MCF 10A (cell line): ENCODE measurements around the gene ABCC9. TPM values are rescaled to one million over a fixed set of nuclear protein-coding genes. Genes with fewer than 3 reads are reported as not detected.

Experiments used
- Bru-seq: library from RNA; stranded (reverse); fragments of 400-500 nt; gene quantifications from one replicate; lab custom pipeline; 2021; lab: Mats Ljungman, UMichigan
- BruChase-seq, 2 experiments: library from RNA; stranded (reverse); fragments of 400-500 nt; gene quantifications; one replicate each; lab custom pipeline; 2021; lab: Mats Ljungman, UMichigan
- BruUV-seq: library from RNA; stranded (reverse); fragments of 400-500 nt; replicated peaks from 2 replicates; lab custom pipeline; 2021; lab: Mats Ljungman, UMichigan
- CTCF ChIA-PET: fragments of 300-600 bp; sonication (Branson Sonifier 250); formaldehyde crosslinking; extraction: SDS; loops from one replicate; lab custom pipeline; 2021; ENCODE audit warnings: antibody characterized with exemption, inconsistent platforms; lab: Yijun Ruan, JAX
- POLR2A ChIA-PET: fragments of 300-600, 350-650 bp; sonication (Branson Sonifier 250); formaldehyde crosslinking; extraction: SDS; loops from one replicate; lab custom pipeline; 2020; ENCODE audit warnings: antibody characterized with exemption, inconsistent platforms; lab: Yijun Ruan, JAX
- DNase-seq: peaks from one replicate; pipeline ENCODE4 v3.0.0-alpha.2; 2018; ENCODE audit not compliant: unreplicated experiment
- H3K27ac Mint-ChIP-seq: one replicate; pipeline ENCODE4 v1.8.0; 2022; ENCODE audit warnings: mild to moderate bottlenecking, low read depth, mixed read lengths; ENCODE audit not compliant: unreplicated experiment
- H3K27me3 Mint-ChIP-seq: one replicate; pipeline ENCODE4 v1.8.0; 2022; ENCODE audit warnings: mixed read lengths; ENCODE audit not compliant: insufficient read depth, unreplicated experiment
- H3K36me3 Mint-ChIP-seq: one replicate; pipeline ENCODE4 v1.8.0; 2022; ENCODE audit warnings: mild to moderate bottlenecking, moderate library complexity, mixed read lengths; ENCODE audit not compliant: insufficient read depth, unreplicated experiment
- H3K4me1 Mint-ChIP-seq: one replicate; pipeline ENCODE4 v1.8.0; 2022; ENCODE audit warnings: mixed read lengths; ENCODE audit not compliant: insufficient read depth, unreplicated experiment
- H3K4me3 Mint-ChIP-seq: one replicate; pipeline ENCODE4 v1.8.0; 2022; ENCODE audit warnings: mild to moderate bottlenecking, moderate library complexity, mixed read lengths; ENCODE audit not compliant: unreplicated experiment
- H3K9me3 Mint-ChIP-seq: one replicate; pipeline ENCODE4 v1.8.0; 2022; ENCODE audit warnings: mixed read lengths; ENCODE audit not compliant: unreplicated experiment
- CTCF ChIP-seq: fragments of 200-600 bp; IDR thresholded peaks from one replicate; pipeline ENCODE4 v1.8.0; 2022; ENCODE audit warnings: antibody characterized with exemption, mild to moderate bottlenecking; ENCODE audit not compliant: unreplicated experiment
- intact Hi-C: fragments of 100-400 bp; cut with micrococcal nuclease; formaldehyde crosslinking; loops from 2 replicates; pipeline ENCODE4 v1.14.1; 2022
- long read RNA-seq: library from polyadenylated mRNA; stranded (forward); transcript quantifications from one replicate; pipeline ENCODE4 v2.0.0, GENCODE V29; 2022
- total RNA-seq: library from RNA; stranded (reverse); gene quantifications from 2 replicates; pipeline ENCODE4 v1.2.3, GENCODE V29; 2022

The ABCC9 gene
- total RNA-seq (0.12 TPM in 2 replicates), Bru-seq, nascent RNA (percentile 8 among the genes with signal in this experiment), BruChase-seq, experiment 1, labeled RNA remaining after a 6-hour chase (percentile 7 among the genes with signal in this experiment), BruChase-seq, experiment 2, labeled RNA remaining after a 2-hour chase (percentile 4 among the genes with signal in this experiment)
- long read RNA-seq, result 0 reads

DNA sequence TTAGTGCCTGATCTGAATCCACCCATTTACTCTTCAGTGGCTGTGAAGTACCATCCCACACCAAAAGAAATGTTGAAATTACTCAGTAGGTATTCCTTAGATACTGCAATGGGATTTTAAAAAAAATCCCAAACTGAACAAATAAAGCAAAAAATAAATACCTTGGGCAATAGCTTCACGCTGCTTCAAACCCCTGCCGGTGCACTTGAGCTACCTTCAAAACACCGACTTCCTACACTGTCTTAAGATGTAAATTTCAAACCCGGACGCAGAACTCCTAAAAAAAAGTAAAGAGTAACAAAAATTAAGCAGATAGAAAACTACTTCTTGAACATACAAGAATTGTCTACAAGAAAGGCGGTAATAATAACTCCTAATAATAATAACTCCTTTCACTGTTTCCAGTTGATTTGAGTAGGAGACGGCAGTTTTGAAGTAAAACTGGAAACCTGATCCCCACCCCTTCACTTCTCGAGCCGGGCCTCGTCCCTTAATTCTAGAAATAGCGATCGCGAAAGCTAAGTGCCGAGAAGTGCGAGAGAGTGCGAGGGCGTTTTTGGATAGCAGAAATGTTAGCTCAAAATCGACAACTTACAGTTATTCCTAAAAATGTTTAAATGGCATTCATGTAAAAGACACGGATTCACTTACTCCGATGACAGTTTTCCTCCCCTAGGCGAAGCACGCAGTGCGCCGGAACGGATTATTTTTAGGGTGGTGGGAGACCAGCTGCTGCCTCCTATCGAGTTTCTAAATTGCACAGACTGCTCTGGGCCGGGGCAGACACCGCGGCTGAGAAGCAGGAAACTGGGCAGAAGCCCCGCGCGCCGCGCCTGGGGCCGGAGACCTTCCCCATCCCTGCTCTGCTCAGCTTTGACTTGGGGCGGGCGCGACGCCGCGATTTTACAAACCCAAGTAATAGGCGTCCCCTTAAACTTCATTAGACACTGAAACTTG, at the start of gene ABCC9:
TSS of gene ABCC9 (minus strand) at position 878 of the 957 bp plus-strand sequence. CDS start 4,752 bp downstream, outside the sequence.
- CTCF ChIA-PET, result interaction anchor here (0.7 kb wide), 1 partner anchor 169 kb away, joined by 3 read pairs; no protein-coding TSS in a partner anchor
- intact Hi-C loops, result no loop called here
- no peaks in the 10 kb centered on the region for H3K9me3 Mint-ChIP-seq
- H3K27ac Mint-ChIP-seq, result no peak within 1 kb of the TSS
- no peak for DNase-seq
- TF ChIP-seq CTCF, result no peak
- no peaks in the 10 kb centered on the region for H3K27me3 Mint-ChIP-seq
- no TSS peak for BruUV-seq
- POLR2A ChIA-PET, result no interaction called here
- no peaks in the 10 kb centered on the region for H3K4me1 Mint-ChIP-seq
- no peaks in the 10 kb centered on the region for H3K36me3 Mint-ChIP-seq
- H3K4me3 Mint-ChIP-seq, result no peak within 1 kb of the TSS

GRCh38 chr12:21989819-21990412, 48.7 kb upstream of the ABCC9 start:
- Mint-ChIP-seq H3K27me3 (peaks cover 25% of the 10 kb centered on the region), H3K9me3 (no peaks in the 10 kb centered on the region), H3K36me3 (no peaks in the 10 kb centered on the region), H3K4me1 (no peaks in the 10 kb centered on the region), H3K4me3 (no peak overlapping the region), H3K27ac (no peak overlapping the region)
- intact Hi-C loops, result loop anchor here (1.0 to 10.0 kb wide), 2 partner anchors 292 to 385 kb away; partner anchors contain the start of gene GYS2
- no TSS peak for BruUV-seq
- peak; percentile 57 for TF ChIP-seq CTCF
- ChIA-PET POLR2A (interaction anchor here (0.6 to 1.0 kb wide), 6 partner anchors 43 to 739 kb away, joined by 3 to 8 read pairs (median 4); no protein-coding TSS in a partner anchor), CTCF (interaction anchor here (0.5 to 11.3 kb wide), 43 partner anchors 8 to 1093 kb away, joined by 3 to 236 read pairs (median 4); no protein-coding TSS in a partner anchor)
- peak; percentile 39 for DNase-seq

DNA sequence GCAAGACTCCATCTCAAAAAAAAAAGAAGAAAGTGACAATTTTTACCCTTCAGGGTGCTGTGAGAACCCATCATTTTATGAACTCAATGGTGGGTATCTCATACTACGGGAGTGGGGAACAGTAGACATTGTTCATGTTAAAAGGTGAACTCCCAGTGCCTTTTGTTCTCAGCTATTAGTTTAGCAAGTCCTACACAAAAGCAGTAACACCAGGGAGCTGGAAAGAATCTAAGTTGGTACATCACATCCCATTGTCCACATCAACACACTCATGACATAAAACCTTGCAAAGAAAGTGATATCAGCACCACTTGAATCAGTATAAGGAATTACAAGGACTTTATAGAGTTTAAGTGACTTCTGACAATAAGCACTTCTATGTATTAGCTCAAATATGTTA, 47.4 kb upstream of the ABCC9 start:
- Mint-ChIP-seq H3K36me3 (no peaks in the 10 kb centered on the region), H3K9me3 (no peaks in the 10 kb centered on the region), H3K27me3 (peaks cover 25% of the 10 kb centered on the region), H3K4me1 (no peaks in the 10 kb centered on the region), H3K27ac (no peak overlapping the region), H3K4me3 (no peak overlapping the region)
- intact Hi-C loops, result loop anchor here (1.0 to 10.0 kb wide), 2 partner anchors 290 to 384 kb away; partner anchors contain the start of gene GYS2
- POLR2A ChIA-PET, result no interaction called here
- BruUV-seq, result no TSS peak
- TF ChIP-seq CTCF, result no peak
- CTCF ChIA-PET, result interaction anchor here (0.6 to 11.3 kb wide), 16 partner anchors 9 to 712 kb away, joined by 3 to 236 read pairs (median 3); partner anchors contain the start of gene KCNJ8
- DNase-seq, result no peak
